Thoracic aorta (tissue), 2 donors: ENCODE measurements around the gene BRD9. TPM values are rescaled to one million over a fixed set of nuclear protein-coding genes. Genes with fewer than 3 reads are reported as not detected.

Experiments used
- ATAC-seq: fragments of 150-250 bp; one replicate; pipeline ENCODE4 v1.8.0; 2017; ENCODE audit warnings: low read depth; ENCODE audit not compliant: insufficient number of reproducible peaks, low FRiP score
- DNase-seq: peaks from one replicate; pipeline ENCODE4 v3.0.0-alpha.2; 2020; ENCODE audit warnings: low spot score
- H3K27ac ChIP-seq, 2 donors: fragments of 200-600 bp; sonication (generic); 1 replicate in 1 of 2; 2 replicates in 1 of 2; pipeline ENCODE4 v1.5.1; 2016; ENCODE audit warnings: mild to moderate bottlenecking in 2 of 2, moderate library complexity in 2 of 2
- H3K27me3 ChIP-seq: fragments of 200-600 bp; sonication (generic); replicated peaks from 2 replicates; pipeline ENCODE4 v1.6.0; 2016; ENCODE audit warnings: mild to moderate bottlenecking; ENCODE audit not compliant: insufficient read depth
- H3K36me3 ChIP-seq: fragments of 200-600 bp; sonication (generic); one replicate; pipeline ENCODE4 v1.5.1; 2016
- H3K4me1 ChIP-seq, 2 donors: fragments of 200-600 bp; sonication (generic); 1 replicate in 1 of 2; 2 replicates in 1 of 2; pipeline versions ENCODE4 v1.5.1 to v1.6.0; 2016; ENCODE audit warnings: low read depth in 2 of 2, mild to moderate bottlenecking in 1 of 2; ENCODE audit not compliant: control insufficient read depth in 1 of 2
- H3K4me3 ChIP-seq: fragments of 200-600 bp; sonication (generic); 2 replicates; pipeline ENCODE4 v1.5.1; 2016; ENCODE audit warnings: mild to moderate bottlenecking
- H3K9me3 ChIP-seq: fragments of 200-600 bp; sonication (generic); 2 replicates; pipeline ENCODE4 v1.5.1; 2016
- total RNA-seq, 2 donors: library from RNA; depleted of rRNA; stranded (reverse); fragments of >200 nt; gene quantifications; one replicate each; pipeline versions ENCODE4 v1.1.0 to v1.2.3, GENCODE V29; 2016
- TF ChIP-seq, protein P1 (sequence below): fragments of 200-600 bp; sonication (generic); IDR thresholded peaks from one replicate; pipeline ENCODE4 v1.5.1; 2019; ENCODE audit warnings: antibody characterized with exemption

Gene BRD9
- total RNA-seq, 2 donors from 2014 or later = 30.7 to 54.5 TPM

DNA sequence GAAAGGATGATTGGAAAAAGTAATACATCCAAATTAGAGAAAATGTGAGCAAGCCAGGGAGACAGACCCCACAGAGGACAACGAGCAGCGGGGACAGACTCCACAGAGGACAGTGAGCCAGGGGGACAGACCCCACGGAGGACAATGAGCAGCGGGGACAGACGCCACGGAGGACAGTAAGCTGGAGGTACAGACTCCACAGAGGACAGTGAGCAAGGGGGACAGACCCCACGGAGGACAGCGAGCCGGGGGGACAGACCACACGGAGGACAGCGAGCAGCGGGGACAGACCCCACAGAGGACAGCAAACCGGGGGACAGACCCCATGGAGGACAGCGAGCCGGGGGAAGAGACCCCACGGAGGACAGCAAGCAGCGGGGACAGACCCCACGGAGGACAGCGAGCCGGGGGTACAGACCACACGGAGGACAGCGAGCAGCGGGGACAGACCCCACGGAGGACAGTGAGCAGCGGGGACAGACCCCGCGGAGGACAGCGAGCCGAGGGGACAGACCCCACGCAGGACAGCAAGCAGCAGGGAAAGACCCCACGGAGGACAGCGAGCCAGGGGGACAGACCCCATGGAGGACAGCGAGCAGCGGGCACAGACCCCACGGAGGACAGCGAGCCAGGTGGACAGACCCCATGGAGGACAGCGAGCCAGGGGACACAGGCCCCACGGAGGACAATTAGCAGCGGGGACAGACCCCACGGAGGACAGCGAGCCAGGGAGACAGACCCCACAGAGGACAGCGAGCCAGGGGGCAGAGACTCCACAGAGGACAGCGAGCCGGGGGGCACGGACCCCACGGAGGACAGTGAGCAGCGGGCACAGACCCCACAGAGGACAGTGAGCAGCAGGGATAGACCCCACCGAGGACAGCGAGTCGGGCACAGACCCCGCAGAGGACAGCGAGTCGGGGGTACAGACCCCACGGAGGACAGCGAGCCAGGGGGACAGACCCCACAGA lies 39.9 kb downstream of the BRD9 start:
- Histone ChIP-seq H3K27ac (no peak overlapping the region), H3K27me3 (no peaks in the 10 kb centered on the region), H3K4me3 (no peak overlapping the region), H3K9me3 (no peaks in the 10 kb centered on the region), H3K36me3 (no peaks in the 10 kb centered on the region), H3K4me1 (no peaks in the 10 kb centered on the region)
- ATAC-seq (no peak), DNase-seq (no peak)
- TF ChIP-seq, protein P1, sequence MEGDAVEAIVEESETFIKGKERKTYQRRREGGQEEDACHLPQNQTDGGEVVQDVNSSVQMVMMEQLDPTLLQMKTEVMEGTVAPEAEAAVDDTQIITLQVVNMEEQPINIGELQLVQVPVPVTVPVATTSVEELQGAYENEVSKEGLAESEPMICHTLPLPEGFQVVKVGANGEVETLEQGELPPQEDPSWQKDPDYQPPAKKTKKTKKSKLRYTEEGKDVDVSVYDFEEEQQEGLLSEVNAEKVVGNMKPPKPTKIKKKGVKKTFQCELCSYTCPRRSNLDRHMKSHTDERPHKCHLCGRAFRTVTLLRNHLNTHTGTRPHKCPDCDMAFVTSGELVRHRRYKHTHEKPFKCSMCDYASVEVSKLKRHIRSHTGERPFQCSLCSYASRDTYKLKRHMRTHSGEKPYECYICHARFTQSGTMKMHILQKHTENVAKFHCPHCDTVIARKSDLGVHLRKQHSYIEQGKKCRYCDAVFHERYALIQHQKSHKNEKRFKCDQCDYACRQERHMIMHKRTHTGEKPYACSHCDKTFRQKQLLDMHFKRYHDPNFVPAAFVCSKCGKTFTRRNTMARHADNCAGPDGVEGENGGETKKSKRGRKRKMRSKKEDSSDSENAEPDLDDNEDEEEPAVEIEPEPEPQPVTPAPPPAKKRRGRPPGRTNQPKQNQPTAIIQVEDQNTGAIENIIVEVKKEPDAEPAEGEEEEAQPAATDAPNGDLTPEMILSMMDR = no peak

DNA sequence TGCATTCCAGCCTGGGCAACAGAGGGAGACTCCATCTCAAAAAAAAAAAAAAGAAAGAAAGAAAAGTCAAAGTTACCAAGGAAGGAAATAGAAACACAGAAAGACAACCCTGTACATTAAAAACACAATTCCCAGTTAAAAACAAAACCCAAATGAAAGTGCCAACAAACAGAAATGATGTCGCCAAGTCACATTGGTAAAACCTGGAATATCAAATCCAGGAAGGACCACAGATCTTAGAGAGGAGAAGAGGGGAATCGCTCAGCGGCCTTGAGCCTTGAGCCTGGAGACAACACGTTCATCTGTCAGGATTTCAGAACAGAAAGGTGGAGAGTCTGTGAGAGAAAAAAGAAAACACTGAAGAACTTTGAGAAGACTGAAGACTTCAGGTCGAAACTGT lies 40.6 kb downstream of the BRD9 start:
- no peak overlapping the region for H3K27ac ChIP-seq
- ATAC-seq (no peak), DNase-seq (no peak)
- no peak overlapping the region for H3K4me3 ChIP-seq
- TF ChIP-seq, protein P1 = no peak
- H3K27me3 ChIP-seq = no peaks in the 10 kb centered on the region
- H3K36me3 ChIP-seq = no peaks in the 10 kb centered on the region
- H3K9me3 ChIP-seq = no peaks in the 10 kb centered on the region
- H3K4me1 ChIP-seq = no peaks in the 10 kb centered on the region

DNA sequence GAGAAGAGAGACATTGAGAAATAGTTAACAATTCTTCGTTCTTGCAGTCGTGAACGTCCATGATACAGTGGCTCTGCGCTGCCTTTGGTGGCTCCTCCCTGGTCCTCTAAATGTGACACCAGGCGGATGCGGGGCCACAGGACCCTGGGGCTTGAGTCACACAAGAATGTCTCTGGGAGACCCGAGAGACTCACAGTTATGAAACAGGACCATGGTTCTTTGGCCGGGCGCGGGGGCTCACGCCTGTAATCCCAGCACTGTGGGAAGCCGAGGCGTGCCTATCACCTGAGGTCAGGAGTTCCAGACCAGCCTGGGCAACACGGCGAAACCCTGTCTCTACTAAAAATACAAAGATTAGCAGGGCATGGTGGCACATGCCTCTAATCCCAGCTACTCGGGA lies 41.0 kb downstream of the BRD9 start:
- Histone ChIP-seq H3K27ac (no peak overlapping the region), H3K4me1 (no peaks in the 10 kb centered on the region), H3K36me3 (no peaks in the 10 kb centered on the region), H3K9me3 (no peaks in the 10 kb centered on the region), H3K27me3 (no peaks in the 10 kb centered on the region), H3K4me3 (no peak overlapping the region)
- TF ChIP-seq, protein P1 = no peak
- ATAC-seq (no peak), DNase-seq (no peak)

DNA sequence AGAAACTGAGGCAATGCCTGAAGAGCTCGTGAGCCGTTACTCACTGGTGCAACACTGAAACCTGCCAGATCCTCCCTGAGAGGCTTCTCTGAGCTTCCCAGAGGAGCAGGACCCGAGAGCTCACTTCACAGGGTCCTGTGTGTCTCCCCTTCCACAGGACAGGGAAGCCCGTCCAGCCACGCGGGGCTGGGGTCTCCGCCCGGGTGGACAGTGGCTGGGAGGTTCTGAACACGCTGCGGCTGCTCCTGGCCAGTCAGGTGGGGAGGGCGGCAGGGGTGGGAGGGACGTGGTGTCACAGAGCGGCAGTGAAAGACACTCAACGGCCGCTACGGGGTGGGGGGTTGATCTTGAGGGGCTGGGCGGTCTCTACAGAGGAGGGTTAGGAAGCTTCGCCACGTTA lies 41.5 kb downstream of the BRD9 start:
- TF ChIP-seq, protein P1 = no peak
- no peaks in the 10 kb centered on the region for H3K9me3 ChIP-seq
- no peak overlapping the region for H3K4me3 ChIP-seq
- no peaks in the 10 kb centered on the region for H3K4me1 ChIP-seq
- no peak overlapping the region for H3K27ac ChIP-seq
- no peaks in the 10 kb centered on the region for H3K27me3 ChIP-seq
- H3K36me3 ChIP-seq = no peaks in the 10 kb centered on the region
- ATAC-seq (no peak), DNase-seq (no peak)

DNA sequence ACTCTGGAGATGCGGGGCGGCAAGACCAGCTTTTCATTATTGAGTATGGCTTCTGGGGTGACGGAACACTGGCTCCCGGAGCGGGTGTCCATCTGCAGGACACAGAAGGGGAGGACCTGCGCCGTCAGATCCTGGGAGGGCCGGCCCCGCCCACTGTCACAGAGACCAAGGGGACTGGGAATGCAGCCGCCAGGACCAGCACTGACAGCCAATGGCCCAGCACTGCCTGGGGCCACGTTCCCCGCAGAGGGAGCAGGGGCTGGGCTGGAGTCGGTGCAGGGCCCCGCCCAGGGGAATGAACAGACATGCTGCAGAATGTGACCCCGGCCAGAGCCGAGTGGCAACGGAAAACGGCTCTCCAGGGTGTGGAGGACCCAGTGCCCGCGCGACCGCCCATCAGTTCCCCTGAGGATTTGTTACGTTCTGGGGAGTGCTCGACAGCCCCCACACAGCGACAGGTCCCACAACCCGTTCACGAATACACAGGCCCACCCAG lies 42.0 kb downstream of the BRD9 start, which contains the start of gene ZDHHC11:
TSS of gene ZDHHC11 (minus strand) at position 476 of the 496 bp plus-strand sequence. CDS start at position 92, 384 bp downstream.
- H3K4me3 ChIP-seq = no peak within 1 kb of the TSS

More for the DNA sequence above, 42.0 kb downstream of the BRD9 start, which contains the start of gene ZDHHC11:
- DNase-seq = no peak
- Histone ChIP-seq H3K36me3 (no peaks in the 10 kb centered on the region), H3K9me3 (no peaks in the 10 kb centered on the region), H3K27me3 (no peaks in the 10 kb centered on the region), H3K27ac (no peak within 1 kb of the TSS), H3K4me1 (no peaks in the 10 kb centered on the region)
- ATAC-seq = no peak
- TF ChIP-seq, protein P1 = no peak
